GM19043 (cell line): ENCODE measurements around the gene PRAC1.

Experiments used
- ATAC-seq: cut with Tn5 transposase; IDR thresholded peaks from one replicate; pipeline ENCODE4 v1.9.1; 2021; ENCODE audit warnings: low read depth; ENCODE audit not compliant: unreplicated experiment

PRAC1 gene

GRCh38 chr17:48722201-48722907 lies at the start of gene PRAC1:
PRAC1 (minus strand) TSS chr17:48722518; CDS start chr17:48722392, 126 bp downstream.
- ATAC-seq = no peak

GRCh38 chr17:48770954-48771353 lies 48.6 kb upstream of the PRAC1 start:
- ATAC-seq = no peak

DNA sequence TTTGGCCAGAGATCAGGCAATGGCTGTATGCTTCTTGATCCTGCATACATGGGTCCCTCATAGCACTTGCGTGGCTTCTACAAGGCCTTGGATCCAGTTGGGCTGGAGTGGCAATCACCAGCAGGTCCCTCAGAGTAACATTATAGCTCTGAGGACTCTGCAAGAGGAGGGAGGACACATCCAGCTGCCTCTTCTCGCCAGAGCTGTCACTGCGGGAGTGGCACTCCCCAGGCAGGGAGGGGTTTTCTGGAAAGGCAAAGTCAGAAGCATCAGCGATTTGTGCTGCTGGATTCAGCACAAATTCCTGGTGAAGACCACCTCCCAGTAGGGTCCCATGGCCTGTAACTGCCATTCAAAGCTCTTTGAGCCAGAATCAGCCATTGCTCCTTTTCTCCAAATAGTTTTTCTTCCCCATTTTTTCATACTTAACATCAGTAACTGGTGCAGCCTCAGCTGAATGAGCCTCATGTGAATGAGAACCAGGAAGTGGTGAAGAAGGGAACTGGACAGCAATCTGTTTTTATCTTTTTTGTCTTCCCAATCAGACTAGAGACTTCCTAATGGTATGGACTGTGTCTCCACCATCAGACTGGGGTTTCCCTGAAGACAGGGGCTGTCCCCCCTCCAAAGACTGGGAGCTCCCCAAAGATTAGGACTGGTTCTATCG lies 46.8 kb upstream of the PRAC1 start:
- no peak for ATAC-seq

GRCh38 chr17:48767263-48767774 lies 45.0 kb upstream of the PRAC1 start:
- no peak for ATAC-seq

GRCh38 chr17:48761114-48761513 lies 38.8 kb upstream of the PRAC1 start:
- ATAC-seq = no peak

GRCh38 chr17:48760411-48760810 lies 38.1 kb upstream of the PRAC1 start:
- ATAC-seq = no peak

DNA sequence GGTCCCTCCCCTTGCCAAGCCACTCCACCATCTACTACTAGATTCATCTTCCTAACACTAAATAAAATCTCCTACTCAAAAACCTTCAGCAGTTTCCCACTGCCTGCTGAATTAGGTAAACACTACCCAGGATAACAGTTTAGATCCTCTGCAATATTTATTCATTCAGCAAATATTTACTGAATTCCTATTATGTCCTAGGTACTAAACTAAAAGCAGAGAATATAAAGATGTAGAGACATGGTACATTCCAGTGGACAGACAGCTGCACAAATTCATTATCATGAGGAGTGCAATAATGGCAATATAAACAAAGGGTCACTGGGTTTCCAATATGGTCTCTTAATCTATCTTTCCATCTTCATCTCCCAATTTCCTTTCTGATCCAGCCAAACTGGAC lies 37.0 kb upstream of the PRAC1 start:
- no peak for ATAC-seq

DNA sequence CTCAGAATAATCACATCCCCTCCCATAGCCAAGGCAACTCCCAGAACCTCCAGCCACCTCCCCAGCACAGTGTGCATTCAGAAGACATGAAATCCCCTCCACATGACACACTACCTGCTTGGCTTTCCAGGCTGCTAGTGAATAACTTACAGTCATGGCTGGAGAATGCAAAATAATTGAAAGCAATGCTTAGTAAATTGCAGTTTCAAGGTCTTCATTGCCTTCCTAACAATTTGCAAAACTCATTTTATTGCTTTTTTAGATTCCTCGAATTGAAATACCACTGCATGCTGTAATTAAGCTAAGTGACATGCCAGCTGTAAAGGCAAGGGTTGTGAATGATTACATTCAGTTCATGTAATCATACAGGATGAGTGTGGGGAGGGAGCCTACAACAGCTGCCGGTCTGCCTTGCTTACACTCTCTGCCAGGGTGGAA lies 35.2 kb upstream of the PRAC1 start:
- no peak for ATAC-seq

DNA sequence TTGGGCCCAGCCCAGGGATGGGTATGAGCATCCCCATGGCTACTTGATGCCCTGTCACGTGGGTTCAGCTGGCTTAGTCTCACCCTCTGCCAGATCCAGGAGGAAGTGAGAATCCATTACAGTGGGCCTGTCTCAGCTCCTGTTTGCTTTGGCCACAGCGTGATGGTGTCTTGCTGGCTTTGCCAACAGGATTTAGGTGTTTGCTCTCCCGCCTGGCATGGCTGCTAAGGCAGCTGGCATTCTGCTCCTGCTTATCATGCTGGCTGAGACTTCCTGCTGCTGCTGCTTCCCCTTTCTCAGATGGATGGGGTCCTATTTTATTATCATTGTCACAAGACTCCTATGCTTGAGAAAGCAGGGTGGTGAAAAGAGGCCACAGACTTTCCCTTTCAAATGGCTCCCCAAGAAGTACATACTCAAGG lies 34.5 kb upstream of the PRAC1 start:
- no peak for ATAC-seq

DNA sequence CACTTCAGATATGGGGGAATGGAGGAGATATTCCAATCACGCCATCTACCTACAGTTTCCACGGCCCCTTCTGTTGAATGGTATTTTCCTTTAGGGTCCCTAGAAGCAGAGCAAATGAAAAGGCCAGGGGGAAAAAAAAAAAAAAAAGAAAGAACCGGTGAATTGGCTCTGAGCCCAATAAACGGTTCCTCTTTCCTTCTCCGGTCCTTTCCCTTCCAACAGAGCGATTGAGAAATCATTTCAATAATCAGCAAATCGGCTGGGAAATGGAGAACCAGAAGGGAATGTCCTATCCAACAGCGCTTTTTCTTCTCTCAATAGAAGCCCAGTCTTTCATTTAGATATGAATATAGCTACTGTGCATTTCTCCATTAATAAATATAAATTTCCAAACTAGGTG lies 33.0 kb upstream of the PRAC1 start:
- no peak for ATAC-seq

DNA sequence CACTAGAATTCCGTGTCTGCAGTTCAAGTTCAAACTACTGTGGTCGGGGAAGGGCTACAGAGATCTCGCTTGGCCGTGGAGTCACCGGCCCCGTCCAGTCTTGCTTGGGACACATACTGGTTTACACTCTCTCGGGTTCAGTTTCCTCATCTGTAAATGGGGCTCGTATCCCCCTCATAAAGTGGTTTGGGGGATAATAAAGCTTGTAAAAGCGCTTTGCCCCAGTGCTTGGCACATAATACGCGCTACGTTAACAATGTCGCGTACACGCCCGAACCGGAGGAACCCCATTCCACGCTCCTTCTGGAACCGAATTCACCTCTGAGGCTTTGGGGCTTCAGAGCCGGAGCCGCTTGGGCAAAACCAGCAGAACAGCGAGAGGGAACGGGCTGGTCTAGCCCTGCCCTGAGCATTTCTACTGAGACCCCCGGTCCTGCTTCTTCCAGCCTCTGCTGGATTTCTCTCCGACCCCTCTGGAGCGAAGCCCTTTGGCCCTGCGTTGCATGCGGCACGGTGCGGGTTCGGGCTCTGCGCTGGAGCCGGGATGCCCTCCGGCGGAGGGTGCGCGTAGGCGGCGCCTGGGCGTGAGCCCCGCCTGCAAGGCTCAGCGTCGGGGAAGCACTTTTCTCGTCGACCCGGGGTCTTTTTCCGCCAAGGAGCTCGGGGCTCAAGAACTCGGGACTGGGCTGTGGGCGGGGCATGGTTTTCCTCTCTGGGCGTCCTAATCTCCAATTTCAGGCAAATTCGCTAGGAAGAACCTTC lies 32.4 kb upstream of the PRAC1 start:
- ATAC-seq = no peak

DNA sequence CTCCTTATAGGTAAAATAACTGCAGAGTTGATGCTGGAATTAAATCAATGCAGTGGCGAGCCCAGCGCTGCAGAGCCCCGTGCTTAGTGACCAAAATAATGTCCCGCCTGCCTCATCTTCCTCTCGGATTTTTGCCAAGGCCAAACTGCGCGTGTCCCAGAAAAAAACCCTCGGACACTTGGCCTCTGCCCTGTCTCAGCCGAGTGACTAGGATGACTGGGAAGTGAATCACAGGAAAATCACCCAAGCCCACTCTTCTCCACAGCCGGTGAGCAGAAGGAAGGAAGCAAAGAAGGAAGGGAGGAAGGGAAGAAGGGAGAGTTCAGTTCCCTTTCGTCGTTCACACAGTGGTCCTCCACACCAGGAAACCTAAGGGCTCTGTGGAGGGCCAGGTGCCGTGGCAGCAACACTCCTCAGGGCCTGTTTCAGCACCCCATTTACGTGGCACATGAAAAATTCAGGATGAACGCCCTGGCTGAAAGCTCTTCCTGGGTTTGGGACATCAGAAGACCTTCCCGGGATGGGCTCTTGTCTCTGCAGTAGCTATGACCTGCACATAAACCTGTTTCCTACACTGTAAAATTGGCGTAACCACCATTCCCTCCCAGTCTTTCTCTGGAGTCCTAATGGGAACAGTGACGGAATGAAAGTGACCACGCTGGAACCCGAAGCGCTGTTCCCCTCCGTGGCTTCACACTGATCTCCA lies 31.6 kb upstream of the PRAC1 start:
- no peak for ATAC-seq

- no peak for ATAC-seq
Measured at GRCh38 chr17:48752399-48753288, 30.3 kb upstream of the PRAC1 start.

DNA sequence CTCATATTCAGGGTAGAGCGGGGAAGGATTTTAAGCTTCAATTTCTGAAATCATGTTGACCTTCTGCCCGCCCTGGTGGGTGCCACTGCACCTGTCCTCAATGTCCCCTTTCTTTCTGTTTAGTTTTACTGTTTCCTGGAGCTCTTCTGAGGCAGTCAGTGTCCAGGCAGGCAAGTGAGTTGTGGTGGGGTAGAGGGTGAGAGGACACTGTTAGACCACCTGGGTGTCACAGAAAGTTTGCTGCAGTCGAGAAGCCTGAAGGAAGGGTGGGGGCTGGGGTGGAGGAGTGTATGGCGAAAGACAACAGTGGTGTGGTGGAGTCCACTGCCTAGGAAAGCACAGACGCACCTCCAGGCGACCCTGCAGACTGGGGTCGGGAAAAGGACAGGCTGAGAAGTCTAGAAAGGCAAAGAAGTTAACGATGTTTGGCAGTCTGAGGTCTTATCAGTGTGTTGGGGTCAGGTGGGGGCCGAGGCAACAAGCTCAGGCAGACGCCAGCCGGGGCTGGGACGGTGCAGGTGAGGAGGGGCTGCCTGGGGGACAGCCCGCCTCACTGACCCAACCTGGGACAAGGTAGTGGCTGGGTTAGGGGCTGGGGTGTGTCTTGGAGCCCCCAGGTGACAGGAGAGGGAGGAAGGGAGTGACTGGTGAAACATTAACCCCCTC lies 29.5 kb upstream of the PRAC1 start:
- ATAC-seq = no peak

GRCh38 chr17:48751172-48751571 lies 28.9 kb upstream of the PRAC1 start:
- ATAC-seq = no peak

- ATAC-seq = no peak
Measured at GRCh38 chr17:48749621-48750553, 27.6 kb upstream of the PRAC1 start.

- no peak for ATAC-seq
Measured at GRCh38 chr17:48748718-48749566, 26.6 kb upstream of the PRAC1 start.
